Transverse colon (tissue), 4 donors: ENCODE measurements around the gene FAM186B. TPM values are rescaled to one million over a fixed set of nuclear protein-coding genes. Genes with fewer than 3 reads are reported as not detected.

Experiments used
- DNase-seq: peaks from one replicate; pipeline ENCODE4 v3.0.0-alpha.2; 2019
- H3K27ac ChIP-seq, 4 donors: fragments of 200-600 bp; sonication (generic); 2 replicates each; pipeline ENCODE4 v1.5.1; 2016 to 2018; ENCODE audit warnings: inconsistent platforms in 4 of 4
- H3K27me3 ChIP-seq: fragments of 200-600 bp; sonication (generic); 2 replicates; pipeline ENCODE4 v1.5.1; 2017; ENCODE audit warnings: inconsistent platforms
- H3K36me3 ChIP-seq, 4 donors: fragments of 200-600 bp; sonication (generic); 2 replicates each; pipeline ENCODE4 v1.5.1; 2017 to 2019; ENCODE audit warnings: inconsistent platforms in 4 of 4
- H3K4me1 ChIP-seq, 4 donors: fragments of 200-600 bp; sonication (generic); 2 replicates each; pipeline ENCODE4 v1.5.1; 2017 to 2020; ENCODE audit warnings: inconsistent platforms in 4 of 4
- H3K4me3 ChIP-seq, 4 donors: fragments of 200-600 bp; sonication (generic); 1 replicate in 1 of 4; 2 replicates in 3 of 4; pipeline versions ENCODE4 v1.5.1 to v1.6.1; 2017 to 2019; ENCODE audit warnings: inconsistent platforms in 4 of 4
- H3K9me3 ChIP-seq, 2 donors: fragments of 200-600 bp; sonication (generic); 2 replicates each; pipeline ENCODE4 v1.5.1; 2017 to 2019; ENCODE audit warnings: inconsistent platforms in 2 of 2
- CTCF ChIP-seq, 5 experiments: fragments of 200-600 bp in 3 of 5; fragments of 450-650 bp in 2 of 5; sonication (generic) in 3 of 5; IDR thresholded peaks; 1 replicate in 2 of 5; 2 replicates in 3 of 5; pipeline ENCODE4 v1.5.1; 2016 to 2017; ENCODE audit warnings: antibody characterized with exemption in 5 of 5, inconsistent platforms in 3 of 5, mild to moderate bottlenecking in 2 of 5, moderate library complexity in 1 of 5
- EP300 ChIP-seq: sonication (generic); formaldehyde crosslinking; IDR thresholded peaks from one replicate; pipeline ENCODE4 v1.6.1; 2017; ENCODE audit warnings: antibody characterized with exemption, low read depth
- POLR2A ChIP-seq: fragments of 450-650 bp; IDR thresholded peaks from one replicate; pipeline ENCODE4 v1.6.1; 2016; ENCODE audit warnings: antibody characterized with exemption, mild to moderate bottlenecking, moderate library complexity
- POLR2AphosphoS5 ChIP-seq, 3 donors: sonication (generic); formaldehyde crosslinking; IDR thresholded peaks; one replicate each; pipeline ENCODE4 v1.6.1; 2016; ENCODE audit warnings: antibody characterized with exemption in 3 of 3
- WGBS, 2 donors: methylation state at CpG; one replicate each; pipeline ENCODE4 v1.1.5; 2018; ENCODE audit warnings: low coverage in 1 of 2; 5-methylcytosine and 5-hydroxymethylcytosine counted together
- in situ Hi-C, 4 donors: fragments of 200-750 bp; cut with MboI; loops; one replicate each; pipeline versions ENCODE4 v1.15.0 to v1.15.1; 2017; ENCODE audit warnings: low sequenced_read_pairs in 3 of 4, low pct_ligation_motif_present in 1 of 4, low pct_unique_long_range_greater_than_20kb in 1 of 4
- intact Hi-C: fragments of 100-400 bp; cut with DNase I; formaldehyde crosslinking; loops from one replicate; pipeline ENCODE4 v1.15.1; 2023; ENCODE audit warnings: low total_unique reads
- total RNA-seq, 4 donors: library from RNA; depleted of rRNA; stranded (reverse); fragments of >200 nt; gene quantifications; one replicate each; pipeline ENCODE4 v1.1.0, GENCODE V29; 2016

FAM186B gene
- total RNA-seq, 4 donors from 2014 or later: 0.14 to 0.64 TPM; not detected in 2

- no peaks in the 10 kb centered on the region for H3K9me3 ChIP-seq
Observed at GRCh38 chr12:49554266-49554665, 51.2 kb downstream of the FAM186B start.

GRCh38 chr12:49553512-49554088 lies 51.8 kb downstream of the FAM186B start:
- no peak for DNase-seq
- intact Hi-C loops (no loop called here), in situ Hi-C loops (no loop called here)
- Histone ChIP-seq H3K4me3 (no peak overlapping the region), H3K4me1 (peaks cover 0 to 9% (median 8%) of the 10 kb centered on the region in 4 donors), H3K36me3 (peaks cover 0 to 10% (median 3%) of the 10 kb centered on the region in 4 donors), H3K27me3 (peaks cover 13% of the 10 kb centered on the region), H3K9me3 (no peaks in the 10 kb centered on the region), H3K27ac (no peak overlapping the region)
- TF ChIP-seq EP300: no peak
- peak in 3 of 5 experiments; percentile 30 to 45 (median 40) for TF ChIP-seq CTCF (IDR thresholded peaks at IDR 0.05)
- WGBS, 2 donors: 22 to 62% methylated on average over 1 to 2 of the region's 2 CpGs

More at GRCh38 chr12:49554266-49554665, 51.2 kb downstream of the FAM186B start:
- peaks cover 0 to 15% (median 3%) of the 10 kb centered on the region in 4 donors for H3K36me3 ChIP-seq
- no peak overlapping the region for H3K4me3 ChIP-seq
- H3K27ac ChIP-seq: no peak overlapping the region
- intact Hi-C loops: no loop called here
- H3K4me1 ChIP-seq: peaks cover 0 to 2% (median 1%) of the 10 kb centered on the region in 4 donors
- no peak for TF ChIP-seq CTCF (IDR thresholded peaks at IDR 0.05)
- H3K27me3 ChIP-seq: peaks cover 6% of the 10 kb centered on the region
- 84% methylated on average over 12 of the region's 15 CpGs; no CpG with 5 or more reads in 1 of the 2 donors for WGBS, 2 donors
- in situ Hi-C loops: no loop called here
- no peak for DNase-seq

GRCh38 chr12:49552899-49553298 lies 52.5 kb downstream of the FAM186B start:
- intact Hi-C loops (no loop called here), in situ Hi-C loops (no loop called here)
- TF ChIP-seq POLR2AphosphoS5 (IDR thresholded peaks at IDR 0.05) (no peak), CTCF (IDR thresholded peaks at IDR 0.05) (no peak), POLR2A (no peak), EP300 (no peak)
- peaks cover 20% of the 10 kb centered on the region for H3K27me3 ChIP-seq
- no peak overlapping the region for H3K4me3 ChIP-seq
- peaks cover 0 to 4% (median 0%) of the 10 kb centered on the region in 4 donors for H3K36me3 ChIP-seq
- H3K4me1 ChIP-seq: peaks cover 0 to 11% (median 10%) of the 10 kb centered on the region in 4 donors
- WGBS, 2 donors: 86 to 92% methylated on average over 2 to 8 of the region's 8 CpGs
- DNase-seq: no peak
- H3K9me3 ChIP-seq: no peaks in the 10 kb centered on the region
- no peak overlapping the region for H3K27ac ChIP-seq

- WGBS, 2 donors: 52 to 93% methylated on average over 2 to 9 of the region's 9 CpGs
Observed at GRCh38 chr12:49552425-49552824, 53.0 kb downstream of the FAM186B start.

More at GRCh38 chr12:49552425-49552824, 53.0 kb downstream of the FAM186B start:
- Histone ChIP-seq H3K4me3 (no peak overlapping the region), H3K27ac (no peak overlapping the region), H3K9me3 (no peaks in the 10 kb centered on the region), H3K4me1 (peaks cover 0 to 11% (median 10%) of the 10 kb centered on the region in 4 donors), H3K36me3 (peaks cover 0 to under 1% (median 0%) of the 10 kb centered on the region in 4 donors), H3K27me3 (peaks cover 25% of the 10 kb centered on the region)
- no peak for TF ChIP-seq CTCF (IDR thresholded peaks at IDR 0.05)
- no peak for TF ChIP-seq POLR2AphosphoS5 (IDR thresholded peaks at IDR 0.05)
- TF ChIP-seq POLR2A: no peak
- in situ Hi-C loops (no loop called here), intact Hi-C loops (no loop called here)
- no peak for DNase-seq
